ENCODE measurements around the gene PTPDC1. TPM values are rescaled to one million over a fixed set of nuclear protein-coding genes. Genes with fewer than 3 reads are reported as not detected.

Gene PTPDC1
- total and polyA plus RNA-seq, 5 donors = 6.1 to 13.8 (median 10.9) TPM

Other genes with a start within 250 kb of the PTPDC1 start
- gene BARX1, start 129.1 kb upstream of the PTPDC1 start, total RNA-seq = not detected
- not detected for gene BARX1, start 129.1 kb upstream of the PTPDC1 start, polyA plus RNA-seq
- gene ZNF169, start 174.8 kb downstream of the PTPDC1 start, total RNA-seq = 1 to 10 TPM; 2.6 to 3.2 (median 2.7) TPM
- 2.3 TPM for gene ZNF169, start 174.8 kb downstream of the PTPDC1 start, polyA plus RNA-seq
- not detected for gene NUTM2F, start 244.2 kb downstream of the PTPDC1 start, total RNA-seq
- not detected for gene NUTM2F, start 244.2 kb downstream of the PTPDC1 start, polyA plus RNA-seq